Tibial artery (tissue), 4 donors: ENCODE results near the gene KRT36.
A peak's percentile ranks its signal among the peaks of the same experiment; 100 is the strongest.

ENCODE experiments used
- DNase-seq, 2 donors: peaks; one replicate each; pipeline ENCODE4 v3.0.0-alpha.2; 2019
- H3K27ac ChIP-seq, 2 donors: fragments of 200-600 bp; sonication (generic) in 1 of 2; 1 replicate in 1 of 2; 2 replicates in 1 of 2; pipeline ENCODE4 v1.5.1; 2018 to 2019; ENCODE audit warnings: mild to moderate bottlenecking in 1 of 2
- H3K27me3 ChIP-seq, 2 donors: fragments of 200-600 bp; sonication (generic) in 1 of 2; one replicate each; pipeline versions ENCODE4 v1.5.1 to v1.6.0; 2016 to 2019
- H3K36me3 ChIP-seq, 3 donors: fragments of 200-600 bp; sonication (generic) in 2 of 3; one replicate each; pipeline ENCODE4 v1.5.1; 2016 to 2019; ENCODE audit warnings: mild to moderate bottlenecking in 2 of 3
- H3K4me1 ChIP-seq, 4 donors: fragments of 200-600 bp; sonication (generic) in 2 of 4; 1 replicate in 3 of 4; 2 replicates in 1 of 4; pipeline ENCODE4 v1.5.1; 2016 to 2019
- H3K4me3 ChIP-seq, 2 donors: fragments of 200-600 bp; sonication (generic) in 1 of 2; 1 replicate in 1 of 2; 2 replicates in 1 of 2; pipeline ENCODE4 v1.5.1; 2018 to 2019; ENCODE audit warnings: mild to moderate bottlenecking in 2 of 2
- H3K9me3 ChIP-seq, 3 donors: fragments of 200-600 bp; sonication (generic) in 1 of 3; one replicate each; pipeline ENCODE4 v1.5.1; 2016 to 2019
- intact Hi-C: fragments of 100-400 bp; cut with DNase I; formaldehyde crosslinking; loops from one replicate; pipeline ENCODE4 v1.15.0; 2023; ENCODE audit warnings: low total_unique reads
- TF ChIP-seq, protein P1 (sequence below), 2 experiments: fragments of 200-600 bp in 1 of 2; fragments of 450-650 bp in 1 of 2; IDR thresholded peaks; one replicate each; pipeline ENCODE4 v1.5.1; 2017 to 2019; ENCODE audit warnings: antibody characterized with exemption in 2 of 2, mild to moderate bottlenecking in 1 of 2, moderate library complexity in 1 of 2

KRT36 gene

DNA sequence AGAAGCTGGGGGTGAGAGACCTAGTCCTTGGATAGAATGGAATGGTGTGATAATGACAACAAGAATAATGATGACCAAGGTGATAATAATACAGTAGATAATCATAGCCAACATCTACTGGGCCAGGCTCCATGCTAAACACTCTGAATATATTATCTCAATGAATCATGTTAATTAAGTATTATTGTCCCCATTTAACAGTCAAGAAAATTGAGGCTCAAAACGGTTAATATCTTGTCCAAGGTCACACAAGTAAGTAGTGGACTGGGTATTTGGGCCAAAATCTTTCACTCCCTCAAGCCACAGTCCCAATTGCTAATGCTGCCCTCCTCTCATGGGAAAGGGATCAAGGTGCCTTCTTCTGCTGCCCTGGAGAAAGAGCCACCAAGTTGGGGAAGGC, 42.3 kb upstream of the KRT36 start:
- intact Hi-C loops: no loop called here
- TF ChIP-seq, protein P1, sequence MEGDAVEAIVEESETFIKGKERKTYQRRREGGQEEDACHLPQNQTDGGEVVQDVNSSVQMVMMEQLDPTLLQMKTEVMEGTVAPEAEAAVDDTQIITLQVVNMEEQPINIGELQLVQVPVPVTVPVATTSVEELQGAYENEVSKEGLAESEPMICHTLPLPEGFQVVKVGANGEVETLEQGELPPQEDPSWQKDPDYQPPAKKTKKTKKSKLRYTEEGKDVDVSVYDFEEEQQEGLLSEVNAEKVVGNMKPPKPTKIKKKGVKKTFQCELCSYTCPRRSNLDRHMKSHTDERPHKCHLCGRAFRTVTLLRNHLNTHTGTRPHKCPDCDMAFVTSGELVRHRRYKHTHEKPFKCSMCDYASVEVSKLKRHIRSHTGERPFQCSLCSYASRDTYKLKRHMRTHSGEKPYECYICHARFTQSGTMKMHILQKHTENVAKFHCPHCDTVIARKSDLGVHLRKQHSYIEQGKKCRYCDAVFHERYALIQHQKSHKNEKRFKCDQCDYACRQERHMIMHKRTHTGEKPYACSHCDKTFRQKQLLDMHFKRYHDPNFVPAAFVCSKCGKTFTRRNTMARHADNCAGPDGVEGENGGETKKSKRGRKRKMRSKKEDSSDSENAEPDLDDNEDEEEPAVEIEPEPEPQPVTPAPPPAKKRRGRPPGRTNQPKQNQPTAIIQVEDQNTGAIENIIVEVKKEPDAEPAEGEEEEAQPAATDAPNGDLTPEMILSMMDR (IDR thresholded peaks at IDR 0.05): no peak
- Histone ChIP-seq H3K27ac (no peak overlapping the region), H3K27me3 (peaks cover 4 to 55% of the 10 kb centered on the region in 2 donors), H3K4me1 (peaks cover 0 to 26% (median 13%) of the 10 kb centered on the region in 4 donors), H3K4me3 (no peak overlapping the region), H3K9me3 (no peaks in the 10 kb centered on the region), H3K36me3 (no peaks in the 10 kb centered on the region)
- DNase-seq: no peak

DNA sequence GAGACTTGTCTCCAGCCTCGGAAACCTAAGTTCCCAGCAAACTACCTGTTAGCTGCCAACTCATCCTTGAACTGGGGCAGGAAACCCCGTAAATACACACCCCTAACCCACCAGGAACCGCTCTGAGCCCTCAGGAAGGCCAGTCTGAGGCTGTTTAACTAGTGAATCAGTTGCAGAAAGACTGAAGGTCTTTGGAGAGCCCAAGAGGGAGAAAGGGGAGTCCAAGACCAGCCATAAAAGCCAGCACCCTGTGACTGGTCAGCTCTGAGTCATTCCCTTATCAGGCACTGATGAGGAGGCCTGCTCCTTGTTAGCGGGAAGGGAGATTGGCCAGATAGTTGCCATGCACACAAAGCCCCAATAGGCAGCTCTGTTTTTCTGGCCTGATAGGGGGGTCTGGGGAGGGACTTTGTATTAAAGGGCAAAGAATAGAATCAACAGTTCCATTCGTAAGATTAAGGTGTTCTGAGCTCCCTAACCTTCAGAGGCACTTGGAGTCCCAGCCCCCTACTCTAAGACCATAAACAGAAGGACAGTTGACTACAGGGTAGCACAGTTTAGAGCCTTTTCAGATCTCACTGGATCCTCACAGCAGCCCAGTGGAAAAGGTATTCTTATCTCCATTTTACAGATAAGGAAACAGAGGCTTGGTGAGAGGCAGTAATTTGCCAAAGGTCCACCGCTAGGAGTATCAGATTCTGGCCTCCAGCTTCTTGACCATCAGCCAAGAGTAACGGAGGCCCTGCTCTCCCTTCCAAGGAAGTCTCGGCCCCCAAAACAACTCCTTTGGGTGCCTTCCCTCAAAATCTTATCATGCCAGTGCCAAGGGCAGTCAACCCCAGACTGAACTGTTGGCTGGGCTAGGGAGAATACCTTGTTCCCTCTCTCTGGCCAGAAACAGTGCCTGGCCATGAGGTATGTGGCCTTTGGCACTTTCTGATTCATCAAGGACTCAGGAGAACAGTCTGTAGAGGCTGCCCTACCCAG, 40.6 kb upstream of the KRT36 start:
- Histone ChIP-seq H3K9me3 (no peaks in the 10 kb centered on the region), H3K27me3 (peaks cover 4 to 45% of the 10 kb centered on the region in 2 donors), H3K27ac (no peak overlapping the region), H3K4me3 (no peak overlapping the region), H3K36me3 (no peaks in the 10 kb centered on the region), H3K4me1 (peaks cover 0 to 19% (median 13%) of the 10 kb centered on the region in 4 donors)
- intact Hi-C loops: no loop called here
- TF ChIP-seq, protein P1 (IDR thresholded peaks at IDR 0.05): no peak
- DNase-seq: no peak

DNA sequence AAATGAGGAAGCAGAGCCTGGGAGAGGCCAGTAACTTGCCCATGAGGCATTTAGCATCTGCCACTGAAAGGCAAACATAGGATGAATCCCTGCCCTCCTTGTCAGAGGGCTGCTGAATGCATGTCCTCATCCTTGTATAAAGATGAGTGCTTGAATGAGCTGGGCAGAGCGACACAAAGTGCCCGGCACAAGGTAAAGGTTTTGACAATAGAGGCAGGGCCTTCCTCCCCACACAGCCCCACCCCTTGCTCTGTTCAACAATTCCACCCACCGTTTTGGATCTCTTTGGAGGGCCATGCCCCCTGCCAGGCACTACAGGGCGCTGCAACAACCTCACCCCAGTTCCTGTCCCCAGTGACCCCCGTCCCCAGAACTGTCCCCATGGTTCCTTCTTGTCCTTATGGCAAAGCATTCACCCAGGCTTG, 39.8 kb upstream of the KRT36 start:
- H3K27ac ChIP-seq: no peak overlapping the region
- no peak for DNase-seq
- intact Hi-C loops: no loop called here
- TF ChIP-seq, protein P1 (IDR thresholded peaks at IDR 0.05): no peak
- H3K27me3 ChIP-seq: peaks cover 4 to 38% of the 10 kb centered on the region in 2 donors
- H3K36me3 ChIP-seq: no peaks in the 10 kb centered on the region
- H3K4me3 ChIP-seq: no peak overlapping the region
- peaks cover 0 to 14% (median 13%) of the 10 kb centered on the region in 4 donors for H3K4me1 ChIP-seq
- H3K9me3 ChIP-seq: no peaks in the 10 kb centered on the region

GRCh38 chr17:41528959-41529353, 39.2 kb upstream of the KRT36 start:
- no peak for DNase-seq
- H3K4me1 ChIP-seq: peaks cover 0 to 16% (median 13%) of the 10 kb centered on the region in 4 donors
- H3K27ac ChIP-seq: no peak overlapping the region
- TF ChIP-seq, protein P1 (IDR thresholded peaks at IDR 0.05): no peak
- peaks cover 4 to 38% of the 10 kb centered on the region in 2 donors for H3K27me3 ChIP-seq
- no peaks in the 10 kb centered on the region for H3K36me3 ChIP-seq
- no peaks in the 10 kb centered on the region for H3K9me3 ChIP-seq
- no peak overlapping the region for H3K4me3 ChIP-seq
- intact Hi-C loops: no loop called here

- no peak for DNase-seq
- no peaks in the 10 kb centered on the region for H3K36me3 ChIP-seq
- H3K4me1 ChIP-seq: peaks cover 0 to 18% (median 13%) of the 10 kb centered on the region in 4 donors
- TF ChIP-seq, protein P1 (IDR thresholded peaks at IDR 0.05): no peak
- no peak overlapping the region for H3K27ac ChIP-seq
- H3K9me3 ChIP-seq: no peaks in the 10 kb centered on the region
- intact Hi-C loops: no loop called here
- H3K27me3 ChIP-seq: peaks cover 4 to 41% of the 10 kb centered on the region in 2 donors
- peak overlapping the region; percentile 27 to 46 for H3K4me3 ChIP-seq
Observed at GRCh38 chr17:41527063-41528023, 37.6 kb upstream of the KRT36 start.
